Endodermal cell (in vitro differentiated cells): ENCODE results near the gene DCBLD1. TPM values are rescaled to one million over a fixed set of nuclear protein-coding genes. Genes with fewer than 3 reads are reported as not detected.

Experiments
- DNase-seq: peaks from one replicate; pipeline ENCODE4 v3.0.0-alpha.2; 2017
- H3K27ac ChIP-seq: 2 replicates; pipeline ENCODE4 v1.5.1; 2013; ENCODE audit warnings: mild to moderate bottlenecking, low read depth, low read length, moderate library complexity
- H3K27me3 ChIP-seq: 2 replicates; pipeline ENCODE4 v1.6.1; 2013; ENCODE audit warnings: mild to moderate bottlenecking, low read length, moderate library complexity; ENCODE audit not compliant: insufficient read depth, control insufficient read depth, poor library complexity, severe bottlenecking
- H3K36me3 ChIP-seq: 2 replicates; pipeline ENCODE4 v1.7.0; 2013; ENCODE audit warnings: mild to moderate bottlenecking, low read length, moderate library complexity; ENCODE audit not compliant: control insufficient read depth, insufficient read depth
- H3K4me1 ChIP-seq: one replicate; pipeline ENCODE4 v1.7.0; 2013; ENCODE audit warnings: low read length; ENCODE audit not compliant: control insufficient read depth, insufficient read depth
- H3K4me3 ChIP-seq: 2 replicates; pipeline ENCODE4 v1.5.1; 2013; ENCODE audit warnings: mild to moderate bottlenecking, low read length, moderate library complexity
- H3K9ac ChIP-seq: 2 replicates; pipeline ENCODE4 v1.6.1; 2013; ENCODE audit warnings: mild to moderate bottlenecking, low read length, moderate library complexity; ENCODE audit not compliant: poor library complexity, severe bottlenecking; ENCODE audit errors: extremely low read depth
- H3K9me3 ChIP-seq: 2 replicates; pipeline ENCODE4 v1.6.1; 2013; ENCODE audit warnings: mild to moderate bottlenecking, low read length, moderate library complexity; ENCODE audit not compliant: control insufficient read depth
- H3K27ac Mint-ChIP-seq: 2 replicates; pipeline ENCODE4 v1.8.0; 2020; ENCODE audit warnings: mixed read lengths
- H3K27me3 Mint-ChIP-seq: 2 replicates; pipeline ENCODE4 v1.8.0; 2021; ENCODE audit warnings: mild to moderate bottlenecking, mixed read lengths; ENCODE audit not compliant: insufficient read depth
- H3K36me3 Mint-ChIP-seq: 2 replicates; pipeline ENCODE4 v1.8.0; 2020; ENCODE audit warnings: low read depth, mixed read lengths
- H3K4me1 Mint-ChIP-seq: 2 replicates; pipeline ENCODE4 v1.8.0; 2020; ENCODE audit warnings: mixed read lengths
- H3K4me3 Mint-ChIP-seq: 2 replicates; pipeline ENCODE4 v1.8.0; 2020; ENCODE audit warnings: mild to moderate bottlenecking, moderate library complexity, mixed read lengths
- H3K9me3 Mint-ChIP-seq: 2 replicates; pipeline ENCODE4 v1.8.0; 2020; ENCODE audit warnings: mild to moderate bottlenecking, mixed read lengths
- WGBS, 2 experiments: methylation state at CpG; one replicate each; pipeline versions ENCODE4 v1.1.5 to v1.1.7; 2013; ENCODE audit warnings: missing lambda C conversion rate in 2 of 2, mixed read lengths in 1 of 2; ENCODE audit not compliant: insufficient coverage in 1 of 2, insufficient read length in 1 of 2; 5-methylcytosine and 5-hydroxymethylcytosine counted together
- total RNA-seq, 2 donors: library from RNA; stranded (reverse); fragmentation: NEBNext Ultra II Directional in 1 of 2; extraction: Animal tissue kit (Norgen Biotek cat#: 25700) in 1 of 2; gene quantifications; 2 replicates in 1 of 2; 3 replicates in 1 of 2; pipeline ENCODE4 v1.2.1, GENCODE V29; 2021
- TF ChIP-seq, protein P1 (sequence below): fragments of 200-600 bp; sonication (generic); conservative IDR thresholded peaks from 2 replicates; pipeline ENCODE4 v1.5.0; 2021; ENCODE audit warnings: antibody characterized with exemption, mild to moderate bottlenecking

Gene DCBLD1
- total RNA-seq, 2 donors from 2014 or later: 16.2 to 27.9 TPM

DNA sequence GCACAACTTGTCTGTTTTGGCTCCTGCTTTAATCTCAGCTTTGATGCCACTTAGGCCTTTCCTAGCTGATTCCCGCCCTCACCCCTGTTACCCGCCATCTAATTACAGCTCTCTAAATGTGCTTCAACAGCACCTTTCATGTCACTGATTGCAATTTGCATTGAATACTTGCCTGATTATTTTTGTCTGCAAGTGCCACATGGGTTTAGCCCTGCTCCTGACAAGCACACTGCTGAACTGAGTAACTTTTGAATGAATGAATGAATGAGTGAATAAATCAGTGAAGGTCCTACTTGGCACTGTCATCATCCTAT lies 591 bp upstream of the DCBLD1 start:
- Histone ChIP-seq H3K9me3 (peaks cover 7% of the 10 kb centered on the region), H3K27me3 (peaks cover 9% of the 10 kb centered on the region), H3K9ac (peak overlapping the region; percentile 82), H3K4me1 (peaks cover 2% of the 10 kb centered on the region), H3K27ac (no peak overlapping the region), H3K36me3 (peaks cover 5% of the 10 kb centered on the region), H3K4me3 (peak overlapping the region; percentile 97)
- H3K36me3 Mint-ChIP-seq: peaks cover 6% of the 10 kb centered on the region
- WGBS, 2 experiments: 69 to 95% methylated on average over 2 of the region's 2 CpGs
- TF ChIP-seq, protein P1, sequence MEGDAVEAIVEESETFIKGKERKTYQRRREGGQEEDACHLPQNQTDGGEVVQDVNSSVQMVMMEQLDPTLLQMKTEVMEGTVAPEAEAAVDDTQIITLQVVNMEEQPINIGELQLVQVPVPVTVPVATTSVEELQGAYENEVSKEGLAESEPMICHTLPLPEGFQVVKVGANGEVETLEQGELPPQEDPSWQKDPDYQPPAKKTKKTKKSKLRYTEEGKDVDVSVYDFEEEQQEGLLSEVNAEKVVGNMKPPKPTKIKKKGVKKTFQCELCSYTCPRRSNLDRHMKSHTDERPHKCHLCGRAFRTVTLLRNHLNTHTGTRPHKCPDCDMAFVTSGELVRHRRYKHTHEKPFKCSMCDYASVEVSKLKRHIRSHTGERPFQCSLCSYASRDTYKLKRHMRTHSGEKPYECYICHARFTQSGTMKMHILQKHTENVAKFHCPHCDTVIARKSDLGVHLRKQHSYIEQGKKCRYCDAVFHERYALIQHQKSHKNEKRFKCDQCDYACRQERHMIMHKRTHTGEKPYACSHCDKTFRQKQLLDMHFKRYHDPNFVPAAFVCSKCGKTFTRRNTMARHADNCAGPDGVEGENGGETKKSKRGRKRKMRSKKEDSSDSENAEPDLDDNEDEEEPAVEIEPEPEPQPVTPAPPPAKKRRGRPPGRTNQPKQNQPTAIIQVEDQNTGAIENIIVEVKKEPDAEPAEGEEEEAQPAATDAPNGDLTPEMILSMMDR: no peak
- H3K4me3 Mint-ChIP-seq: peak overlapping the region; percentile 79
- DNase-seq: no peak
- peaks cover 31% of the 10 kb centered on the region for H3K4me1 Mint-ChIP-seq
- H3K9me3 Mint-ChIP-seq: peaks cover 6% of the 10 kb centered on the region
- H3K27ac Mint-ChIP-seq: peak overlapping the region; percentile 70
- H3K27me3 Mint-ChIP-seq: peaks cover 34% of the 10 kb centered on the region

DNA sequence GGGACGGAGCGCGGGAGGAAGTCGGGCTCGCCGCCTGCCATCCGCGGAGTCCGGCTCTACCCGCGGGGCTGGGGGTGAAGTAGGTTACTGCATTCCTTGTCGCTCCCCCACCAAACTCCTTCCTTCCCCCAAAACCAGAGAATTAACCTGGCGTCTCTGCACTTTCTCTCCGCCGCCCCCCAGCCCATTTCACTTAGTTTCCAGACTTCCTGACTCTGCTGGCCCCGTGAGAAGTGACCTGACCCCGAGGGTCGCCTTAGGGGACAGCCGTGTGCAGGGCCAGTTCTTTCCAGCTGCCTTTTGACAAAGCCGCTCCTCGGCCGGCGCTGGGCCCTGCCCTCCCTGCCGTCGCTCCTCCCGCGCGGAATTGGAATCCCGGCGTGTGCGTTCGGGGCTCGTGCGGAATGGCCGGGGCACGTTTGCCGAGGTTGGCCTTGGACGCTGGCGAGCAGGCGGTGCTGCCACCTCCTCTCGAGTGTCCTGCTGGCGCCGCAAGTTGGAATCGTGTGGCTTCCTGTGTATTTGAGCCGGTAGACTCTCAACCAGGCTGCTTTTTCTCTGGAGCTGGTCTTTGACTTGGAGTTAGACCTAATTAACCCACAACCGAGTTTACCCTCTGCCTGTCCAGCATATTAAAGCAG lies 650 bp downstream of the DCBLD1 start:
- peak; percentile 85 for DNase-seq
- peak overlapping the region; percentile 47 for H3K27ac ChIP-seq
- no peaks in the 10 kb centered on the region for H3K4me1 ChIP-seq
- Mint-ChIP-seq H3K9me3 (peaks cover 14% of the 10 kb centered on the region), H3K27ac (peak overlapping the region; percentile 88), H3K4me3 (peak overlapping the region; percentile 79), H3K4me1 (peaks cover 19% of the 10 kb centered on the region), H3K36me3 (peaks cover 18% of the 10 kb centered on the region), H3K27me3 (peaks cover 34% of the 10 kb centered on the region)
- TF ChIP-seq, protein P1: no peak
- peaks cover 10% of the 10 kb centered on the region for H3K36me3 ChIP-seq
- H3K9ac ChIP-seq: peak overlapping the region; percentile 82
- H3K27me3 ChIP-seq: peaks cover 9% of the 10 kb centered on the region
- peak overlapping the region; percentile 97 for H3K4me3 ChIP-seq
- WGBS, 2 experiments: 0 to 1% methylated on average over 21 to 42 of the region's 46 CpGs
- peaks cover 17% of the 10 kb centered on the region for H3K9me3 ChIP-seq

DNA sequence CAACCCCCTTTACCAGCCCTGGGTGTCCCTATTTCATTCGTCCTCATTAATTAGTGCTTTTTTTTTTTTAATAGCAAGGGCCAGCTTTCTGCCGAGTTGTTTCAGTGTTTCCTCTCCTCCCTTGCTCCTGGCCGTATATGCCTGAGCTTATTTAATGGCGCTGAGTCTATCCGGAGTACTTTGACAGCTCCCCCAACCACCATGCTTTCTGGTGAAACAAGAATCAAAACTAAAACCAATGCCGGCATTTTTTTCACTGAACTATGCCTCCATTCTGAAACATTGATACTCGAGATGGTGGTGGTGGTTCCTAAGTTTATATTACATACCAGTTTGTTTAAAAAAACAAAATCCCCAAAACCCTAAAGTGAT lies 1.2 kb downstream of the DCBLD1 start:
- Histone ChIP-seq H3K9me3 (peaks cover 17% of the 10 kb centered on the region), H3K27me3 (peaks cover 9% of the 10 kb centered on the region), H3K4me3 (peak overlapping the region; percentile 97), H3K4me1 (no peaks in the 10 kb centered on the region), H3K27ac (peak overlapping the region; percentile 47), H3K36me3 (peaks cover 10% of the 10 kb centered on the region), H3K9ac (peak overlapping the region; percentile 82)
- H3K27ac Mint-ChIP-seq: peak overlapping the region; percentile 88
- TF ChIP-seq, protein P1: no peak
- peaks cover 14% of the 10 kb centered on the region for H3K9me3 Mint-ChIP-seq
- H3K4me1 Mint-ChIP-seq: peaks cover 15% of the 10 kb centered on the region
- peak overlapping the region; percentile 79 for H3K4me3 Mint-ChIP-seq
- peaks cover 34% of the 10 kb centered on the region for H3K27me3 Mint-ChIP-seq
- peaks cover 20% of the 10 kb centered on the region for H3K36me3 Mint-ChIP-seq
- WGBS, 2 experiments: 0 to 5% methylated on average over 2 to 6 of the region's 7 CpGs
- DNase-seq: no peak
